Kidney epithelial cell (primary cell): ENCODE results near the gene PSMD6. TPM values are rescaled to one million over a fixed set of nuclear protein-coding genes. Genes with fewer than 3 reads are reported as not detected.

Experiments used
- DNase-seq: peaks from one replicate; pipeline ENCODE4 v3.0.0-alpha.2; 2010; ENCODE audit warnings: low read depth
- H3K27me3 ChIP-seq: 2 replicates; pipeline ENCODE4 v1.6.0; 2011; ENCODE audit warnings: low read length; ENCODE audit not compliant: control insufficient read depth, insufficient read depth
- H3K36me3 ChIP-seq: 2 replicates; pipeline ENCODE4 v1.5.1; 2011; ENCODE audit warnings: low read length; ENCODE audit not compliant: control insufficient read depth, insufficient read depth
- H3K4me3 ChIP-seq: 2 replicates; pipeline ENCODE4 v1.5.1; 2011; ENCODE audit warnings: low read depth, mild to moderate bottlenecking, control low read depth, low read length
- total RNA-seq: library from RNA; depleted of rRNA; stranded (reverse); fragments of >200 nt; gene quantifications from 2 replicates; pipeline ENCODE4 v1.2.3, GENCODE V29; 2015
- TF ChIP-seq, protein P1 (sequence below): IDR thresholded peaks from 2 replicates; pipeline ENCODE4 v1.5.1; 2011; ENCODE audit warnings: mild to moderate bottlenecking, moderate library complexity, low read length, control low read depth, inconsistent platforms; ENCODE audit not compliant: insufficient read depth, poor library complexity, severe bottlenecking

PSMD6 gene
- total RNA-seq, 1 donor from 2014 or later = 97.4 TPM

DNA sequence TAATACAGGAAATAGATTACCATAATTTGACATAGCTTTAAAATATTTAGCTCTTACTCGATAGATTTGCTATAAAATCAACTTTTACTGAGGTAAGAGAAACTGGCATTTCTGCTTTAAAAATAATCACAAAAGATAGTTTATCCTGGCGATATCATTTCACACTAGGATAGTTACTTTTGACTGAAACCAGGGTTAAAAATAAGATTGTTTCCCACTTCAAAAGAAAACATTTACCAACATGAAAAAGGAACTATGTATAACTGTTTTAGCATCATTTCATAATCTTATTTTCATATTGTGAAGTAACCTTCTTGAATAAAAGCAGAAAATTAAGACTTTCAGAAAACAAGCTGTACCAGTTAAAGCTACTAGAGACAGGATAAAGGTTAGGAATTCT is 15.3 kb downstream of the PSMD6 start:
- DNase-seq = no peak
- no peak overlapping the region for H3K4me3 ChIP-seq
- no peaks in the 10 kb centered on the region for H3K27me3 ChIP-seq
- TF ChIP-seq, protein P1, sequence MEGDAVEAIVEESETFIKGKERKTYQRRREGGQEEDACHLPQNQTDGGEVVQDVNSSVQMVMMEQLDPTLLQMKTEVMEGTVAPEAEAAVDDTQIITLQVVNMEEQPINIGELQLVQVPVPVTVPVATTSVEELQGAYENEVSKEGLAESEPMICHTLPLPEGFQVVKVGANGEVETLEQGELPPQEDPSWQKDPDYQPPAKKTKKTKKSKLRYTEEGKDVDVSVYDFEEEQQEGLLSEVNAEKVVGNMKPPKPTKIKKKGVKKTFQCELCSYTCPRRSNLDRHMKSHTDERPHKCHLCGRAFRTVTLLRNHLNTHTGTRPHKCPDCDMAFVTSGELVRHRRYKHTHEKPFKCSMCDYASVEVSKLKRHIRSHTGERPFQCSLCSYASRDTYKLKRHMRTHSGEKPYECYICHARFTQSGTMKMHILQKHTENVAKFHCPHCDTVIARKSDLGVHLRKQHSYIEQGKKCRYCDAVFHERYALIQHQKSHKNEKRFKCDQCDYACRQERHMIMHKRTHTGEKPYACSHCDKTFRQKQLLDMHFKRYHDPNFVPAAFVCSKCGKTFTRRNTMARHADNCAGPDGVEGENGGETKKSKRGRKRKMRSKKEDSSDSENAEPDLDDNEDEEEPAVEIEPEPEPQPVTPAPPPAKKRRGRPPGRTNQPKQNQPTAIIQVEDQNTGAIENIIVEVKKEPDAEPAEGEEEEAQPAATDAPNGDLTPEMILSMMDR = no peak
- peaks cover 4% of the 10 kb centered on the region for H3K36me3 ChIP-seq

DNA sequence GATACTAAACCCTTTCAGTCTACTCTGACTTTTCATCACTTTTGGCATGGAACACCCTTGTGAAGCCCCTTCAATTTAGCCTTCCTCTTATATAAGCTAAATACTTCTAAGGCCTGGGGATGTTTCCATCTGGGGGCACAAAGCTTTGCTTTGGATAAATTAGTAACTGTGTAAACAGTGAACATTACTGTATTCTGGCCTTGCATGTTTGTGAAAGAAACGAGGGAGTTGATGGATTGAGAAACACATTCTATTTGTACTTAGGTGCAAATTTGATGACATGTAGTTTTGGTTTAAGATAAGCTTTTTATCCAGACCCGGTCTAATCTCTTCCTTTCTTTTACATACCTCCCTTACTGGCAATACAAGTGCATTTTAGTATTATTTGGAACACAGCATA is 19.7 kb downstream of the PSMD6 start:
- DNase-seq = no peak
- H3K4me3 ChIP-seq = no peak overlapping the region
- H3K27me3 ChIP-seq = no peaks in the 10 kb centered on the region
- peaks cover 2% of the 10 kb centered on the region for H3K36me3 ChIP-seq
- TF ChIP-seq, protein P1 = no peak

DNA sequence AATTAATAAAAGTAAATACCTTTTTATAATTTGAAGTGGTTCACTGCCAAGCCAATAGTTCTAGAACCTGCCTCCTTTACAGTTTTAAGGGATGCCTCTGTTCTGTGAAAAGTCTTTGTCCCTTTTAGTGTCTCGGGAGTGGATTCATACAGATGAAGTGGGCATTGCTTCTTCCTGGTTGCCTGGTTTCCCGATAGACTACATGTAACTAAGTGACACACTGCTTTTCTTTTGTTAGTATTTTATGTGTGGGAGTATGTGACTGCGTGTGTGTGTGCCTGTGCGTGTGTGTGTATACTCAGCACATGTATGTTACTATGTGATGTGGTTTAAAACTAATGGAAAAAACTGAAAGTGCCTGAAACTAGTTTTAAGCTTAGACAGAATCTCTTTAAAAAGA is 21.1 kb downstream of the PSMD6 start:
- no peaks in the 10 kb centered on the region for H3K27me3 ChIP-seq
- H3K36me3 ChIP-seq = peaks cover 2% of the 10 kb centered on the region
- TF ChIP-seq, protein P1 = no peak
- H3K4me3 ChIP-seq = no peak overlapping the region
- DNase-seq = no peak

DNA sequence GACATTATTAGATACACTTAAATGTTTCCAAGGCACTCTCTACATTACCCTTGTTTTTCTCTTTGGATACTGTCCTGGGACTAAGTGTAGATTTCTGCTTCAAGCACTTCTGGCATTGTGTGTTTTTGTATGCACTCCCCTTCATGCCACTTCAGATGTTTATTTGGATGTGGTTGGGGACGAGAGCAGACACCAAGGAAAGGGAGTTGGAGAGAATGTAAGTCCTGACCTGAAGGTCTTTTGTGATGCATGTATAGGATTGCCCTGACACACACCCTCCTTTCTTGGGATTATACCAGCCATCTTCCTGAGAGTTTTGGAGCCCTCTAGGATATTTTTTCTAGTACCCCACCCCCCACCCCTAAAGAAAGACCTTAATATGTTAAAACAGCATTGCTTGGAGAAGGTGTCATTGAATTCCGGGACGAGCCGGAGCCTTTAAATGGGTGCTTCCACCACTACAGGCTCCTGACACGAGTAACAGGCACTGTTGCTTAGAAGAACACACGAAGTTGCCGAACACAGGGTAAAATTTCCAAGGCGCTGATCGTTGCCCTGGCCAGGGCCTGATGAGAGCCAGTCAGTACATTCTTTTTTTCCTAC is 22.7 kb downstream of the PSMD6 start:
- TF ChIP-seq, protein P1 = no peak
- H3K36me3 ChIP-seq = no peaks in the 10 kb centered on the region
- no peak overlapping the region for H3K4me3 ChIP-seq
- no peaks in the 10 kb centered on the region for H3K27me3 ChIP-seq
- DNase-seq = no peak

DNA sequence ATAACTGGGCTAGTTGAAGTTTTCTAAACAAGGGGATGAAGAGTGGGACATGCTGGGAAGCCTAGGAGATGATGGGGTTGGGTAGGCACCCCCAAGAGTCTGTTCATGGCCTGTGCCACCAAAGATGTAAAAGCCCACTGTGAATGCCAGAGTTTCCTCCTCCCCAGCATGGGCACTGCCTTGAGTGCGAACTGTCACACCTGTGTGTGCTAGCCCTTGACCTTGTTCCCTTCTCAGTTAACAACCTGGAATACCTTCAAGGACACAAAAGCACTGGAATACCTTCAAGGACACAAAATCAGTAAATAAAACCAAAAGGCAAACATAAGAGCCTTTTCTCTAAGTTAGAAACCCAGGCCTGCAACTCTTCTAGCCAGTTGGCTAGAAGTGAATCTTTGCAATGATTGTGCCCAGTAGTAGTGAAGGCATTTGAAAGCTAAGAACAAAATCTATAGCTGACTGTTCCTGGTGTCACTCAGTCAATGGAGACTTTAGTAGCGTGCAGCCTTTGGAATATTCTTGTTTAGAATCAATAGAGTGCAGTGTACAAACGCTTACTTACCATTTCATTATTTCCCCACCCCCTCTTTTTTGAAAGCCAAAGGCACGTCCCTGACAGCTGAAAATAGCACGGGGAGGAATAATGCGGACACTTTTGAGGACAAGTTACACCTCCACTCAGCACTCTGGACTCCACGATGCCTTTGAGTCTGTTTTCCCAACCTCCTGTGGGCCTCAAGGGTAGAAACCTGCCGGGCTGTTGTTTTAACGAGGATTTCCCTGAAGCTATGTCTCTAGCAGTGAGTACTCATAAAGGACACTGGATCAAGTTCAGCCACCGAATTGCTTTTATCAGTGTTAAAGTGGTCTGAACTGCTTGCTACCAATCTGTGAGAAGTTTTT is 24.2 kb downstream of the PSMD6 start:
- DNase-seq = no peak
- H3K4me3 ChIP-seq = no peak overlapping the region
- TF ChIP-seq, protein P1 = no peak
- no peaks in the 10 kb centered on the region for H3K36me3 ChIP-seq
- no peaks in the 10 kb centered on the region for H3K27me3 ChIP-seq
